DMS53 treated with DMSO at 0.1 percent for 48 hours (cell line): Measurements from ENCODE around the gene SLC4A11.

Experiments used
- DNase-seq: peaks from one replicate; lab custom pipeline; 2025; ENCODE audit not compliant: unreplicated experiment; lab: John Stamatoyannopoulos, UW

Gene SLC4A11

GRCh38 chr20:3239026-3239866 is at the start of gene SLC4A11:
Gene SLC4A11 (minus strand): TSS chr20:3239190. CDS start chr20:3239137, 53 bp downstream.
- DNase-seq = peak; percentile 80

GRCh38 chr20:3283222-3283820 is 44.3 kb upstream of the SLC4A11 start:
- DNase-seq = no peak

- DNase-seq = no peak
These were observed 43.6 kb upstream of the SLC4A11 start for GRCh38 chr20:3282271-3283221.

GRCh38 chr20:3281437-3281836 is 42.4 kb upstream of the SLC4A11 start:
- DNase-seq = no peak

GRCh38 chr20:3279761-3280160 is 40.8 kb upstream of the SLC4A11 start:
- DNase-seq = no peak

- no peak for DNase-seq
These were observed 38.9 kb upstream of the SLC4A11 start for GRCh38 chr20:3277686-3278465.

- peak; percentile 46 for DNase-seq
These were observed 37.7 kb upstream of the SLC4A11 start for GRCh38 chr20:3276680-3277015.

- DNase-seq = no peak
These were observed 37.1 kb upstream of the SLC4A11 start for GRCh38 chr20:3275966-3276679.

GRCh38 chr20:3275064-3275935 is 36.3 kb upstream of the SLC4A11 start:
- DNase-seq = no peak

- DNase-seq = no peak
These were observed 34.4 kb upstream of the SLC4A11 start for GRCh38 chr20:3273371-3273770.

- no peak for DNase-seq
These were observed 31.1 kb upstream of the SLC4A11 start for GRCh38 chr20:3270051-3270450.

- no peak for DNase-seq
These were observed 23.6 kb upstream of the SLC4A11 start for GRCh38 chr20:3262566-3262965.

- DNase-seq = no peak
These were observed 19.4 kb upstream of the SLC4A11 start for GRCh38 chr20:3258429-3258828.

GRCh38 chr20:3255728-3256127 is 16.7 kb upstream of the SLC4A11 start:
- no peak for DNase-seq

- no peak for DNase-seq
These were observed 12.8 kb upstream of the SLC4A11 start for GRCh38 chr20:3251806-3252205.

- DNase-seq = peak; percentile 71
These were observed 11.1 kb upstream of the SLC4A11 start for GRCh38 chr20:3250091-3250504.

- DNase-seq = no peak
These were observed 10.0 kb upstream of the SLC4A11 start for GRCh38 chr20:3248993-3249347.

- DNase-seq = peak; percentile 49
These were observed 9.4 kb upstream of the SLC4A11 start for GRCh38 chr20:3248167-3248992.
